C4-2B (cell line): ENCODE measurements around the gene VTI1A.

Experiments
- H3K27ac ChIP-seq: fragments of 450-650 bp; 2 replicates; pipeline ENCODE4 v1.5.1; 2017
- ZFX ChIP-seq: fragments of 450-650 bp; IDR thresholded peaks from 2 replicates; pipeline ENCODE4 v1.6.1; 2017
- TF ChIP-seq, protein P1 (sequence below): fragments of 450-650 bp; conservative IDR thresholded peaks from 2 replicates; pipeline ENCODE4 v1.5.1; 2017; ENCODE audit warnings: mild to moderate bottlenecking

VTI1A gene

GRCh38 chr10:112844681-112845544, 397.9 kb downstream of the VTI1A start:
- H3K27ac ChIP-seq, result no peak overlapping the region
- TF ChIP-seq, protein P1, sequence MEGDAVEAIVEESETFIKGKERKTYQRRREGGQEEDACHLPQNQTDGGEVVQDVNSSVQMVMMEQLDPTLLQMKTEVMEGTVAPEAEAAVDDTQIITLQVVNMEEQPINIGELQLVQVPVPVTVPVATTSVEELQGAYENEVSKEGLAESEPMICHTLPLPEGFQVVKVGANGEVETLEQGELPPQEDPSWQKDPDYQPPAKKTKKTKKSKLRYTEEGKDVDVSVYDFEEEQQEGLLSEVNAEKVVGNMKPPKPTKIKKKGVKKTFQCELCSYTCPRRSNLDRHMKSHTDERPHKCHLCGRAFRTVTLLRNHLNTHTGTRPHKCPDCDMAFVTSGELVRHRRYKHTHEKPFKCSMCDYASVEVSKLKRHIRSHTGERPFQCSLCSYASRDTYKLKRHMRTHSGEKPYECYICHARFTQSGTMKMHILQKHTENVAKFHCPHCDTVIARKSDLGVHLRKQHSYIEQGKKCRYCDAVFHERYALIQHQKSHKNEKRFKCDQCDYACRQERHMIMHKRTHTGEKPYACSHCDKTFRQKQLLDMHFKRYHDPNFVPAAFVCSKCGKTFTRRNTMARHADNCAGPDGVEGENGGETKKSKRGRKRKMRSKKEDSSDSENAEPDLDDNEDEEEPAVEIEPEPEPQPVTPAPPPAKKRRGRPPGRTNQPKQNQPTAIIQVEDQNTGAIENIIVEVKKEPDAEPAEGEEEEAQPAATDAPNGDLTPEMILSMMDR, result no peak
- no peak for TF ChIP-seq ZFX

GRCh38 chr10:112847778-112848177, 400.8 kb downstream of the VTI1A start:
- TF ChIP-seq, protein P1, result no peak
- no peak for TF ChIP-seq ZFX

DNA sequence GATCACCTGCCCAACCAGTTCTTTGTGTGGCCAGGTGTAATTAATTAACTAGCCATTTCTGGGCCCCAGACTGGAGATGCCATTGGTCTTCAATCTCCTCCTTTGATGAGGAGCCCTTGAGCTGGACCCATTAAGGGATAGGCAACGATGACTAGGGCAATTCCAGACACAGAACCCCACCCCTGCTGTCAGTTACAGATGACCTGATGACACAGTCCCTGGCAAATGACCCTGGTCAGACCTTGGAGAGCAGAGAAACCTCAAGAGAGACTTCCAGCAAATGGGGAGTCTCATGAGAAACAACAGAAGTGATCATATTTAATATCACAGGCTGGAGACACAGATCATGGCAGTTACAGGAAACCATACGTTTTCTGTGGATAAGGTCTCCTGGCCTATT, 401.2 kb downstream of the VTI1A start:
- TF ChIP-seq ZFX, result no peak
- TF ChIP-seq, protein P1, result no peak
- H3K27ac ChIP-seq, result no peak overlapping the region

More at GRCh38 chr10:112847778-112848177, 400.8 kb downstream of the VTI1A start:
- no peak overlapping the region for H3K27ac ChIP-seq

DNA sequence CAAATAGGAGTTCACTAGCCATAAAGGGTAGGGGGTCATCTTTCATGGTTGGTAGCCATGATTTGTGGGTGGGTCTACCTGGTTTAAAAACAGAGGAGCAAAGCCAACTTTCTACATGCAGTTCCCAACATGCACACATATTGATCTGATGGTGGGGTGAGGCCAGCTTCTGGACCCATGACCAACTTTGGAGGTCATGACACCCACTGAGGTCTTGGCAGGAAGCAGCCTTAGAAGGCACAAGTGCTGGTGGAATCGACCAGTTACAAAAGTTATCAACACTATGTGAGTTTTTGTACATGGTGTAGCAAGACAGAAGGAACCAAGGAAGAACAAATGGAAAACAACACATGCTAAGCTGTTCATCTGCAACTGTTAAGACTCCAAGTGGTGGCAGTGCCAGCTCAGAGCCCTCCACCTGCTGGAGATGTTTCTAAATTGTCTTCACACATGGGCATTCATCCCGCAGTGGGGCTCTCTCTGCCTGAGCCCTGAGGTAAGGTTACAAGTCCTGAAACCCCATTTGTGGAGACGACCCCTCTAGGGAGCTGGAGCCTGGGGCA, 401.9 kb downstream of the VTI1A start:
- no peak for TF ChIP-seq ZFX
- TF ChIP-seq, protein P1, result no peak
- no peak overlapping the region for H3K27ac ChIP-seq

GRCh38 chr10:112849546-112849945, 402.5 kb downstream of the VTI1A start:
- no peak overlapping the region for H3K27ac ChIP-seq
- TF ChIP-seq, protein P1, result no peak
- no peak for TF ChIP-seq ZFX

DNA sequence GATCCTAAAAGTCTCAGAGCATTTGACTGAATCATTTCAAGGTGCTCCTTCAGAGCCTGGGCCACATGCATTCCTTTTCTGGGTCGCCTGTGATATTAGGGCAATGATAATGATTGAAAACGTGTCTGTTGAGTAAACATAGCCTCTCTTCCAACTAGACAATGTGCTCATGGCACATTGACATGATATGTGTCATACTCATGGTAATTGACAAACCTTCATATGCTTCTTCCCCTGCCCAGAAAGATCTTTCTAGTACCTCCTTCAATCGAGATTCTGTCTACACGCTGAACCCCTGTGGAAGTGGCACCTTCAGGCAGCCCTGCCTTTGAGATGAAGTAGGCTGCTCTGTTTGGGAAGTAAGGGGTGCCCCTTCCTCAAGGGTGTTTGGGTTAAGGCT, 404.2 kb downstream of the VTI1A start:
- H3K27ac ChIP-seq, result no peak overlapping the region
- TF ChIP-seq, protein P1, result no peak
- TF ChIP-seq ZFX, result no peak

GRCh38 chr10:112851588-112852211, 404.7 kb downstream of the VTI1A start:
- TF ChIP-seq, protein P1, result no peak
- no peak for TF ChIP-seq ZFX
- no peak overlapping the region for H3K27ac ChIP-seq
